HEK293T (cell line): Measurements from ENCODE around the gene SYCE1.

ENCODE experiments used
- CTCF ChIA-PET: fragments of 350-600 bp; formaldehyde crosslinking; extraction: SDS; loops from one replicate; lab custom pipeline; 2021; ENCODE audit warnings: antibody characterized with exemption, inconsistent platforms; lab: Yijun Ruan, JAX
- POLR2A ChIA-PET: fragments of 350-600 bp; formaldehyde crosslinking; extraction: SDS; loops from one replicate; lab custom pipeline; 2020; ENCODE audit warnings: antibody characterized with exemption, inconsistent platforms; lab: Yijun Ruan, JAX
- DNase-seq: peaks from one replicate; pipeline ENCODE4 v3.0.0; 2012; ENCODE audit warnings: mixed read lengths; ENCODE audit errors: extremely low spot score
- ARNT ChIP-seq: fragments of 450-650 bp; IDR thresholded peaks from 2 replicates; pipeline ENCODE4 v1.6.1; 2017; ENCODE audit warnings: mild to moderate bottlenecking
- BHLHE40 ChIP-seq: fragments of 450-650 bp; IDR thresholded peaks from 2 replicates; pipeline ENCODE4 v1.6.1; 2016; ENCODE audit warnings: mild to moderate bottlenecking, moderate library complexity, borderline replicate concordance
- CTBP1 ChIP-seq: fragments of 450-650 bp; IDR thresholded peaks from 2 replicates; pipeline ENCODE4 v1.6.1; 2016; ENCODE audit warnings: borderline replicate concordance
- ELF4 ChIP-seq: fragments of 450-650 bp; IDR thresholded peaks from 2 replicates; pipeline ENCODE4 v1.6.1; 2017; ENCODE audit warnings: antibody characterized with exemption
- FOXA1 ChIP-seq: fragments of 450-650 bp; IDR thresholded peaks from 2 replicates; pipeline ENCODE4 v1.6.1; 2016; ENCODE audit warnings: mild to moderate bottlenecking
- FOXK2 ChIP-seq: fragments of 450-650 bp; IDR thresholded peaks from 2 replicates; pipeline ENCODE4 v1.6.1; 2016; ENCODE audit warnings: mild to moderate bottlenecking
- FOXM1 ChIP-seq: fragments of 450-650 bp; IDR thresholded peaks from 2 replicates; pipeline ENCODE4 v1.6.1; 2017; ENCODE audit warnings: mild to moderate bottlenecking, borderline replicate concordance
- HDGF ChIP-seq: fragments of 450-650 bp; IDR thresholded peaks from 2 replicates; pipeline ENCODE4 v1.6.1; 2017; ENCODE audit warnings: antibody characterized with exemption, borderline replicate concordance
- L3MBTL2 ChIP-seq: fragments of 450-650 bp; conservative IDR thresholded peaks from 2 replicates; pipeline ENCODE4 v1.6.1; 2016; ENCODE audit warnings: mild to moderate bottlenecking
- LEF1 ChIP-seq: fragments of 450-650 bp; IDR thresholded peaks from 2 replicates; pipeline ENCODE4 v1.6.1; 2017; ENCODE audit warnings: mild to moderate bottlenecking, borderline replicate concordance
- NFRKB ChIP-seq: fragments of 450-650 bp; IDR thresholded peaks from 2 replicates; pipeline ENCODE4 v1.6.1; 2016; ENCODE audit warnings: mild to moderate bottlenecking, moderate library complexity
- SP1 ChIP-seq: fragments of 450-650 bp; IDR thresholded peaks from 2 replicates; pipeline ENCODE4 v1.6.1; 2017
- SUZ12 ChIP-seq: fragments of 450-650 bp; IDR thresholded peaks from 2 replicates; pipeline ENCODE4 v1.6.1; 2016; ENCODE audit warnings: mild to moderate bottlenecking
- TARDBP ChIP-seq: fragments of 450-650 bp; IDR thresholded peaks from 2 replicates; pipeline ENCODE4 v1.6.1; 2016
- ZNF384 ChIP-seq: fragments of 450-650 bp; IDR thresholded peaks from 2 replicates; pipeline ENCODE4 v1.6.1; 2016
- TF ChIP-seq, protein P1 (sequence below): fragments of 450-650 bp; IDR thresholded peaks from 2 replicates; pipeline ENCODE4 v1.6.1; 2016

The SYCE1 gene

DNA sequence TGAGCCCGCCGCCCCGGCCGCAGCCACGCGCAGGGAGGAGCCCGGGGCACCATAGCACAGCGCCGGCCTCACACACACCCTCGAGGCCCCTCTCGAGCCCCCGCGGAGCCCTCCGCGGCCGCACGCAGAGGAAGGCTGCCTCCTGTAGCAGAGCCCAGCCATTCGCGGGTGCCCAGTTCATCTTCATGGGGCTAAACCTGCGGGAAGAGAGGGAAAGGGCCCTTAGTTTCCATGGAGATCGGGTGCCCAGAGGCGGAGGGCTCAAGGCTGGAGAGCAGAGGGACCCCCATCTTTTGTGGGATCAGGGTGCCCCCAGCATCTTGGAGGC is 2.9 kb upstream of the SYCE1 start:
- CTCF ChIA-PET = no interaction called here
- TF ChIP-seq NFRKB (no peak), BHLHE40 (no peak), FOXK2 (no peak), FOXA1 (no peak), TARDBP (no peak), SP1 (no peak), LEF1 (no peak), ZNF384 (no peak), ARNT (no peak), FOXM1 (no peak), ELF4 (no peak), L3MBTL2 (no peak), SUZ12 (no peak), CTBP1 (no peak), HDGF (no peak)
- TF ChIP-seq, protein P1, sequence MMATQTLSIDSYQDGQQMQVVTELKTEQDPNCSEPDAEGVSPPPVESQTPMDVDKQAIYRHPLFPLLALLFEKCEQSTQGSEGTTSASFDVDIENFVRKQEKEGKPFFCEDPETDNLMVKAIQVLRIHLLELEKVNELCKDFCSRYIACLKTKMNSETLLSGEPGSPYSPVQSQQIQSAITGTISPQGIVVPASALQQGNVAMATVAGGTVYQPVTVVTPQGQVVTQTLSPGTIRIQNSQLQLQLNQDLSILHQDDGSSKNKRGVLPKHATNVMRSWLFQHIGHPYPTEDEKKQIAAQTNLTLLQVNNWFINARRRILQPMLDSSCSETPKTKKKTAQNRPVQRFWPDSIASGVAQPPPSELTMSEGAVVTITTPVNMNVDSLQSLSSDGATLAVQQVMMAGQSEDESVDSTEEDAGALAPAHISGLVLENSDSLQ = no peak
- DNase-seq = no peak
- POLR2A ChIA-PET = no interaction called here

DNA sequence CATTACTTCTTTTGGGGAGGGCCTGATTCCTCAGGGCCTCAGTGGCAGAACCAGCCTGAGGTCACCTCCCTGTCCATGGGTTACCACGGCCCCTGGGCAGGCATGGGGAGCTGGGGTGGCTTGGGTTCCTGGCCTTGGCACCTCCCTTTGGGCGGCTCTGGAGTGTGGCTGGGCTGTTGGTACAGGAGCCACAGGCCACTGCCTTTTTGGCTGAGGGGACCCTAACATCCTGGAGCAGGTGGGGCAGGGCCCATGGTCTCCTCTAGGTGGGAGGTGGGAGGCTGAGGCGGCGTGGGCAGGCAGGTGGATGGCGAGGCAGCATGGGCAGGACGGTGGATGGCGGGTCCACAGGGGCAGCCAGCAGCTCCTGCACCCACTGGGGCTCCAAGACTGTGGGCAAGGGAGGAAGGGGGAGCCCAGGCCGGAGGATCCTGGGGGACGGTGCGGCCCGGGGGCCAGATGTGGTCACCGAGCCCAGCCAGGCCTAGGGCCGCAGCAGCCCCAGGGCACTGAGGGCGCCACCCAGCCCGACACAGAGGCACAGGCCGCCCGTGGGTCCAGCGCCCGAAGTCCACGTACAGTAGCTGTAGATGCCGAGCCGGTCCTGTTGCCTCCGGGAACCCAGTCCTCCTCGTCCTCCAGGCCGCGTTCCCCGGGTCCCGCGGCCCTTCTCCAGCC is 2.4 kb upstream of the SYCE1 start:
- ChIA-PET CTCF (no interaction called here), POLR2A (no interaction called here)
- TF ChIP-seq FOXK2 (no peak), FOXM1 (no peak), LEF1 (no peak), ELF4 (no peak), CTBP1 (no peak), FOXA1 (no peak), L3MBTL2 (no peak), ARNT (no peak)
- TF ChIP-seq, protein P1 = no peak
- no peak for DNase-seq

DNA sequence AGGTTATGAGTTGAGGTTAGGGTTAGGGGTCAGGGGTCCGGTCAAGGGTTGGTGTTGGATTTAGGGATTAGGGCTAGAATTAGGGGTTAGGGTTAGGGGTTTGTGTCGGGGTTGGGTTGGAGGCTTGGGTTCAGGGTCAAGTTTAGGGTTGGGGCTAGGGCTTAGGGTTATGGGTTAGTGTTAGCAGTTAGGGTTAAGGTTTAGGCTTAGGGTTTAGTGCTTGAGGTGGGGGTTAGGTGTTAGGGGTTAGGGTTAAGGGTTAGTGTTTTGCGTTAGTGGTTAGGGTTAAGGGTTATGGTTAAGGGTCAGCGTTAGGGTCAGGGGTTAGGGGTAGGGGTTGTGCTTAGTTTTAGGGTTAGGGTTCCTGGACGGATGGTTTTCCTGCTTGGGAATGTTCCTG is 1.7 kb upstream of the SYCE1 start:
- ChIA-PET CTCF (no interaction called here), POLR2A (no interaction called here)
- TF ChIP-seq FOXM1 (no peak), FOXA1 (no peak), BHLHE40 (no peak), SP1 (no peak), TARDBP (no peak), ARNT (no peak), FOXK2 (no peak), ELF4 (no peak), ZNF384 (no peak)
- DNase-seq = no peak

DNA sequence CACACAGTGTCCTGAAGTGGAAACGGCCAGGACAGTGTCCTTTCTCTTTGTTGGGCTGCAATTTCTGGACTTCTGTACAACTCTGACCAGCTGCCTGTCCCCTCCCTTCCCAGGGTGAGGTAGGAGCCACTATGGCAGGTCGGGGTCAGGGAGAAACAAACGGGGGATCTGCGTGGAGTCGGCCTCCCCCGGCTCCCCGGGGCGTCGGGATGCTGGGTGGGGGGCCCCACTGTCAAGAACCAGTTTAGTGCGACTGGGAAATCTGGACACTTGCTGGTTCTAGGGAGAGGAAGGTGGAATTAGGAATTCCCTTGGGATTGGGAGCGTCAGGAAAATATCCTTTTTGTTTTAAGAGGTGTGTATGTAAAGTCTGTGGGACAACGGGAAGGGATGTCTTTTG is 567 bp downstream of the SYCE1 start:
- ChIA-PET CTCF (no interaction called here), POLR2A (no interaction called here)
- DNase-seq = no peak
- TF ChIP-seq ZNF384 = no peak

DNA sequence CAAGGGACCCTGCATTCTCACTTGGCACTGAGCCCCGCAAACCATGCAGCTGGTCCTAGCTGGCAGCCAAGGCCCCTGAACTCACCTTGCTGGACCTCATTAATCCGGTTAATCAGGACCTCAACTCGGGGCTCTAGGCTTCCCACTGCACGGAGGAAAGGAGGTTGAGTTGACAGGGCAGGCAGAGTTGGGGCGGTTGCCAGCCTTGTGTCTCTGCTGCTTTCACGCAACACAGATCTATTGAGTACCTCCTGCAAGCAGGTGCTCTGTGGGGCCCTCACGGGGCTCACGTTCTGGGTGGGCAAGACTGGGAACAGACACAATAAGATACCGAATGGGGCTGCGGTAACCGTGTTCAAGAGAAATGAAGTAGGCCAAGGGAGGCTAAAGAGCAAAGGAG is 6.2 kb downstream of the SYCE1 start:
- POLR2A ChIA-PET = no interaction called here
- no peak for DNase-seq
- TF ChIP-seq HDGF (no peak), BHLHE40 (no peak), ZNF384 (no peak), ARNT (no peak), SUZ12 (no peak), SP1 (no peak), LEF1 (no peak)
- CTCF ChIA-PET = no interaction called here

DNA sequence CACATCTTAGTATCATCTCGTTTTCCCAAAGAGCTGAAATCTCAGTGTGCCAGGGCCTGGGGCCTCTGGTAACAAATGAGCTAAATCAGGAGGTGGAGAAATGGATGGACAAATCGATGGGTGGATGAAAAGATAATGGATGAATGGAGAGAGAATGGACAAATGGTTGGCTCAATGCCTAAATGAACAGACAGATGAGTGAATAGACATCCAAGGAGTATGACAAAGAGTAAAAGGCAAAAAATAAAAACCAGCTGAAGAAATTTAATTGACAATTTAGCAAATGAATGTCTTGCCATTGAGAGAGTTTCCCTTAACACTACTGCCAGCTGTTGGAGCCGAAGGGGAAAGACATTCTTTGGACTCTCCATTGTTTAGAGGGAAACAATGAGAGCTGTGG is 8.0 kb downstream of the SYCE1 start:
- ChIA-PET POLR2A (no interaction called here), CTCF (no interaction called here)
- no peak for DNase-seq
- TF ChIP-seq SP1 = no peak
- TF ChIP-seq FOXM1 = no peak
- no peak for TF ChIP-seq ARNT
- TF ChIP-seq TARDBP = no peak
- no peak for TF ChIP-seq NFRKB
- TF ChIP-seq, protein P1 = no peak
- TF ChIP-seq CTBP1 = no peak
- no peak for TF ChIP-seq SUZ12
- no peak for TF ChIP-seq L3MBTL2
- no peak for TF ChIP-seq LEF1
- no peak for TF ChIP-seq BHLHE40
- TF ChIP-seq ZNF384 = no peak
- TF ChIP-seq FOXK2 = no peak
- TF ChIP-seq FOXA1 = no peak
- no peak for TF ChIP-seq HDGF
- no peak for TF ChIP-seq ELF4

DNA sequence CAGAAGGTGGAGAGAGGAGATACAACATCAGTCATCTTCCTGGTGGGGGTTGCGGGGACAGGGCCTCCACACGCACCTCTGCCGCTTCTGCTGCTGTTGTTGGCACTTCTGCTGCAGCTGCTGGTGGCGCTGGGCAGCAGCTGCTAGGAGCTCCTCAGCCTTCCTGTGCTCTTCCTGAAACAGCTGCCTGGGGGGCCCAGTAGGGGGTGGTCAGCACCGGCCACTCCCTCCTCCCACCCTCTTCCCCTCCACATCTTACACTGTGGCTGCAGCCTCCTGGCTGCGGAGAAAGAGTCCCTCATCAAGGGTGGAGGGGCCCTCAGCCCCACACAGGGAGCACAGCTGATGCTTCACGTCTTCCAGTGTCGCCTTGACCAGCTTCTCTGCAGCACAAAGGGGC is 9.9 kb downstream of the SYCE1 start:
- DNase-seq = no peak
- CTCF ChIA-PET = no interaction called here
- POLR2A ChIA-PET = no interaction called here
- TF ChIP-seq ELF4 = no peak
- TF ChIP-seq TARDBP = no peak
- TF ChIP-seq FOXK2 = no peak
- TF ChIP-seq SP1 = no peak
- TF ChIP-seq L3MBTL2 = no peak
- TF ChIP-seq NFRKB = no peak
- TF ChIP-seq ZNF384 = no peak
- no peak for TF ChIP-seq FOXA1
- TF ChIP-seq, protein P1 = no peak
- no peak for TF ChIP-seq FOXM1
- TF ChIP-seq SUZ12 = no peak
- TF ChIP-seq BHLHE40 = no peak
- no peak for TF ChIP-seq CTBP1
- no peak for TF ChIP-seq ARNT
- TF ChIP-seq HDGF = no peak
- TF ChIP-seq LEF1 = no peak
